ENCODE results near the gene RASSF7.
A peak's percentile ranks its signal among the peaks of the same experiment; 100 is the strongest.
"Not testable (repeated sequence)": the region's sequence is repeated elsewhere in the genome, so short reads cannot be mapped to it uniquely, and the experiment has no call there.

Gene RASSF7

GRCh38 chr11:567011-567628 lies 6.3 kb downstream of the RASSF7 start:
- DNase-seq (ENCODE audit: low read depth): no peak

GRCh38 chr11:567629-568292 lies 7.0 kb downstream of the RASSF7 start:
- peak; percentile 30 for DNase-seq (ENCODE audit: low read depth)

DNA sequence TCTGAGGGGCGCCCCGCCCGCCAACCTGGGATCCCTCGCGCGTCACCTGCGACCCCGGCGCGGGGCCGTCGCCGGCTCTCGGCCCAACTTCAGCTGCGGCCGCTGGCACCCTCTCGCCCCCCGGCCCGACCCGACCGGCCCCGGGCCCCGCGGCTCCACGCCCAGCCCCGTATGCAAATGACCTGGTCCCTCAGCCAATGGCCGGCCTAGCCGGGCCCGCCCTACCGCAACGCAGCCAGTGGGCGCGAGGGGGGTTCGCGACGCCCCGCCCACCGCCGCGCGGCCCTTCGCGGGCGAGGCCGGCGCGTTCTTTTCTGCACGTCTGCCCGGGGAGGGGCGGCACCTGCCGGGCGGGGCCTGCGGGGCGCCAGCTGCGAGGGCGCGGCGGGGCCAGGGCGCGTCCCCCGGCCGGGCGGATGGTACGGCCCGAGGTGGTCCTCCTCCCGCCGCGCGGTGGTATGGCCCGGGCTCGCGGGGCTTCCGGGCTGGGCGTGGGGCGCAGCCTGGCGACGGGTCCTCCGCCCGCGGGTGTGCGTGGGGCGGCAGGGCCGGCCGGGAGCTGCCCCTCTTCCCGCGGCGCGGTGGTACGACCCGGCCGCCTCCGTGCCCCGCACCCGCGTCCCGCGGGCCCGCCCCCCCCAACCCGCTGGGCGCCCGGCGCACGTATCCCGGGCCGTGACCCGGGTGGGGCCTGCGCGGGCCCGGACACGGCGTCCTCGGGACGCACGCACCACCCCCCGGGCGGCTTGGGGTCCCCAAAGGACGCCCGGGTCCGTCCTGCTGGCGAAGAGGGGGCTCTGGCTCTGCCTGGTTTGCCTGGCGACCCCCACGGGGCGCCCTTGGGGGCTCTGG lies 7.8 kb downstream of the RASSF7 start:
- peak; percentile 91 for DNase-seq (ENCODE audit: low read depth)

GRCh38 chr11:569158-569885 lies 8.6 kb downstream of the RASSF7 start:
- no peak for DNase-seq (ENCODE audit: low read depth)

DNA sequence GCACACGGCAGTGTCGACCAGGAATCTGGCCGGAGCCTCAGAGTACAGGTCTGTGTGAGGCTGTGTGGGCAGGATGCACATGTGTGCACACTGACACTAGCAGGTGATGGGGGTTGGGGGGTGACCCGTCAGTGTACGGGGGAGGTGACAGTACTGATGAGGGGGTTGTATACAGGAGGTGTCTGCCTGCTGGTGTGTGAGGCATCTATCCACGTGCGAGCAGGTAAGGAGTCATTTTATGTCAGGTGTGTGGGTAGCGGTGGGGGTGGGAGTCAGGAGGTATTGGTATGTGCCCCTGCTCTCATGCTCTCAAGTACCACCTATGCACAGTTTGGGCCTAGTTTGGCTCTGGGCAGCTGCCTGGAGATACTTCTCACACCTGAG lies 11.0 kb downstream of the RASSF7 start:
- DNase-seq (ENCODE audit: low read depth): no peak

- no peak for DNase-seq (ENCODE audit: low read depth)
These were observed 12.5 kb downstream of the RASSF7 start for GRCh38 chr11:573146-573759.

DNA sequence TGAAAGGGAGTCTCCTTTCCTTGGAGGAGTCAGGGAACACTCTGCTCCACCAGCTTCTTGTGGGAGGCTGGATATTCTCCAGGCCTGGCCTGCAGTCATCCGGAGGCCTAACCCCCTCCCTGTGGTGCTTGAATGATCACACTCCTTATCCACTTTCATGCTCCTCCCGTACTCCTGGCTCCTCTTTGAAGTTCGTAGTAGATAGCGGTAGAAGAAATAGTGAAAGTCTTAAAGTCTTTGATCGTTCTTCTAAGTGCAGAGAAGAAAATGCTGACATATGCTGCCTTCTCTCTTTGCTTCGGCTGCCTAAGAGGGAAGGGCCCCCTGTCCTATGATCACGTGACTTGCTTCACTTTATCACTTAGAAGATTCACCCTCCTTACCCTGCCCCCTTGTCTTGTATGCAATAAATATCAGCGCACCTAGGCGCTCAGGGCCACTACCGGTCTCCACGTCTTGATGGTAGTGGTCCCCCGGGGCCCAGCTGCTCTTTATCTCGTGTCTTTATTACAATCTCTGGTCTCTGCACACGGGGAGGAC lies 13.3 kb downstream of the RASSF7 start:
- DNase-seq (ENCODE audit: low read depth): not testable (repeated sequence)

DNA sequence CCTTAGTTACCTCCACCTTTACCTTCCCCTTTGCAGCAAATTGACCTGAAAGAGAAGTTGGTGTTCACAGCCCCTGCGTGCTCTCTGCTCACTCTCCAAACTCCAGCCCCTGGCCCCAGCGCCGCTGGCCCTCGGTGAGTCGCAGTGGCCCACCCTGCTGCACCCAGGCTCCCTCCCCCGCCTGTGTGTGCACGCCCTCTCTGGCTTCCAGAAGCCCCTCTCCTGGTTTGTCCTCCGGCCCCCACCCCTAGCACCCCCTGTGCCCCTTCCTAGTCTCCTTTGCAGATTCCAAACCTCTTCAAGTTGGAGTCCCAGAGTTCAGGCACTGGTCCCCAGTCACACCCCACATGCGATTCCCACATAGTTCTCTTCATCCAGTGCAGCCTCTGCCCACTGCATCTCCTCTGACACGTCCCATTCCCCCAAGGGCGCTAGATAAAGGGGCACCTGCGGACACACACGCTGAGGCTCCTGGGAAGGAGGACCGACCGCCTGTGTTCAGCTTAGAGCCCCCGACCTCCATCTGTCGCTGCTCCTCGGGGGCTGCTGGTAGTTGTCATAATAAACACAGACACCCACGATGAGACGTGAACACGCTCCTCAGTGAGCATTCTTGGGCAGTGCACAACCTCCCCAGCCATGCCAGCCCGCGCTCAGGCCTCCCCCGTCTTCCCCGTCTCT lies 14.0 kb downstream of the RASSF7 start:
- no peak for DNase-seq (ENCODE audit: low read depth)

- no peak for DNase-seq (ENCODE audit: low read depth)
These were observed 14.7 kb downstream of the RASSF7 start for GRCh38 chr11:575313-575995.

DNA sequence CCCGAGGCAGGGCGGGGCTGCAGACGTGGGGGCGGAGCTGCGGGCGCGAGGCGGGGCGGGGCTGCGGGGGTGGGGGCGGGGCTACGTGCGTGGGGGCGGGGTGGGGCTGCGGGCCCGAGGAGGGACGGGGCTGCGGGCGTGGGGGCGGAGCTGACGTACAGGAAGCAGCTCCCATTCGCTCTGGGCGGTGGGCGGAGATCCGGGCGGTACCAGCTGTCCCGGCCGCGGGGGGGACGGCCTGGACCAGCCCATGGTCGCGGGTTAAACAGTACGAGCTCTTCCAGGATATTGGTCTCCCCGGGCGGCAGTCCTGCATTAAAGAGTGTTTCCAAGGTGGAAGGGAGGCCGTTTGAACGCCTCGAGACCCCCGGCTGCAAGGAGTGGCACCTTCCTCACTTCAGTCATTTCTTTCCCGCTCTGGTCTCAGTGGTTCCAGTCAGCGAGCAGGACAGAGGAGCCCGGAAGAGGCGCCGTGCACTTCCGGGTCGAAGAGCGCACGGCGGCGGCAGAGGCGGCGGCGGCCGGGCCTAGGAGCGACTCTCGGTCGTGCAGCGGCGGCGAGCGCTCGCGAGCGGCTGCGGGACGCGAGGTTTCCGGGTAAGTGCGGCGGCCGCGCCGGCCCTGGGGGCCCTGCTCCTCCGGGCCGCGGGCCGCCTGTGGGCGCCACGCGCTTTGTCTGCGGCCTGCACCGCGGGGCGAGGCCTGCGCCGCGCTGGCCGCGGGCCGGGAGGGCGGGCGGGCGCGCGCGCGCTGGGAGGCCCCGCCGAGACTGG lies 15.4 kb downstream of the RASSF7 start, which contains the start of gene PHRF1:
TSS of gene PHRF1 (plus strand) at position 475 of the 773 bp plus-strand sequence. CDS start 5,043 bp downstream, outside the sequence.
- peak; percentile 91 for DNase-seq (ENCODE audit: low read depth)

GRCh38 chr11:576811-577610 lies 16.2 kb downstream of the RASSF7 start:
- no peak for DNase-seq (ENCODE audit: low read depth)

DNA sequence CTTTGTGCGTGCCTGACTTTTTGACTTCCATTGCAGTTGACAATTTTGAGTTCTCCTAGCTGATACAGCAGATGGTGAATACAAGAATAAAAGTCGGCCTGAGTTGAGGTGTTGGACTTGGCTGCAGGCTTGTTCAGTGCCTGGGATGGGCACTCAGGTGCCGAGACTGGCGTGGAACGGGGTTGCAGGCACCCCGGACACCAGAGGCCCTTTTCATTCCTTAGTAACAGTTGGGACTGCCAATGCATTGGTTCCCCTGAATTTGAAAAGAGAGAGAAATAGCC lies 16.8 kb downstream of the RASSF7 start:
- DNase-seq (ENCODE audit: low read depth): no peak

GRCh38 chr11:578276-579035 lies 17.7 kb downstream of the RASSF7 start:
- DNase-seq (ENCODE audit: low read depth): no peak

DNA sequence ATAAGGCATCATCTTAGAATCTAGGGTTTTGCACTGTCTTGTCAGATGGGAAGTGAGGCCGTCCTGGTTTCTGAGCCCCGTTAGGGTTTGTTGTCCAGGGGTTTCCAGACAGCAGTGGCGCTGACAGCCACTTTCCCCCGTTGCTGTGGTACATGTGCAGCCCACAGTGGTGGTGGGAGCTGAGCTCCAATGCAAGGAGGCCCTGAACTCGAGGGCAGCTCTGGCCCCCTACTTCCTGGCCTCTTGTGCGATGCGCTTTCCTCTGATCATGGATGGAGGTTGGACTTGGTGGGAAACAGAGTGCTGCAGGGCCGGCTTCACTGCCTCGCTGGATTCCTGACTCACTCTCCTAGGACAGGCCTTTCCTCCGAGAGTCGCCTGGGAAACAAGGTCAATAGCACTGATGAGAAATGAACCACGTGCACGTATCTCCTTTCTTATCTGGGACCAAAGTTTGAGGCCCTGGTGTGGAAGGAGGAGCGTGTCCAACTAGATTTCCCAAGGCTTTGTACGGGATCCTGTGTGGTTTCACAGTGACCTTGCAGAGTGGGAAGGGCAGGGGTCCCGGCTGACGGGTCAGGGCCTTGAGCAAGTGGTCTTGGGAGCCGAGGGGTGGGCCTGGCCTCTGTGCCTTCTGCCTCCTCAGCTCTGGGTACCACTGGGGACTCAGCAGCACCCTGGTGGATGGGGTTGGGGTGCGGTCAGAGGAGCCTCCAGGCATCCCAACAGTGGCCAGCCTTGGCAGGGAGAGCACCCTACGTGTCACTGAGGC lies 19.2 kb downstream of the RASSF7 start:
- DNase-seq (ENCODE audit: low read depth): no peak

- no peak for DNase-seq (ENCODE audit: low read depth)
These were observed 20.6 kb downstream of the RASSF7 start for GRCh38 chr11:581342-581741.

DNA sequence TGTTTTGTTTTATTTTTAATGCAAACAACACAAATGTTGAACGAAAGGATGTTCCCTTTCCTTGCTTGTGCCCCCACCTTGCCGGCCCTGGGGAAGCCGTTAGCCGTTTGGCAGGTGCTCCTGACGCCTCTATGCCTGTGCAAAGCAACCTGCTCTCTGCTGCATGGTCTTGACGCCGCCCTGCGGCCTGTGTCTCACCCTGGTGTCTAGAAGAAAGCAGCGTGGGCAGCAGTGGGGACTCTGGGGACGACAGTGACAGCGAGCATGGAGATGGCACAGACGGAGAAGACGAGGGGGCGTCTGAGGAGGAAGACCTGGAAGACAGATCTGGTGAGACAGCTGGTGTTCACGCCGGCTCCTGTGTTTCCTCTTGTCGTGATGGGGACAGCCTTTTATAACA lies 21.0 kb downstream of the RASSF7 start:
- DNase-seq (ENCODE audit: low read depth): no peak

DNA sequence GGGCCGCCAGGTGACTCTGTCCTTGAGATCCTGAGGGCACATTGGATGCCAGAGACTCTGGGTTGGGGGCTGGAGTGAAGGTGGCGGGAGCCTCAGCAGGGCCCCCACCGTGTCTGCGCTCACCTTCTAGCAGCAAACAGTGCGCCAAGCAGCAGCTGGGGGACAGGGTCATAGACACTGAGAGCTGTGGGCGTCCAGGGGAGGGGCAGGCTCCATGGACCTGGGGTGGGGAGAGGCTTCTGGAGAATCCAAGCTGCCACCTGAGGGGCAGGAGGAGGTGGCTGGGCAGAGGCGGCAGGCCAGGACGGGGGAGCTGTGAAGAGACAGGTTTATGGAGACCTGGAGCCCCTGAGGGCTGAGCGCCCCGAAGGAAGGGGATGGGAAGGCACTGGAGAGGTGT lies 23.5 kb downstream of the RASSF7 start:
- DNase-seq (ENCODE audit: low read depth): no peak

Measured in T-helper 22 cell (primary cell).